Testis (tissue), 3 donors: ENCODE measurements around the gene PAPOLG. TPM values are rescaled to one million over a fixed set of nuclear protein-coding genes. Genes with fewer than 3 reads are reported as not detected.

ENCODE experiments used
- DNase-seq: peaks from one replicate; pipeline ENCODE4 v3.0.0-alpha.2; 2019
- H3K27ac ChIP-seq, 2 donors: fragments of 200-600 bp; sonication (generic); one replicate each; pipeline ENCODE4 v1.5.1; 2019
- H3K27me3 ChIP-seq: fragments of 200-600 bp; sonication (generic); one replicate; pipeline ENCODE4 v1.5.1; 2019
- H3K36me3 ChIP-seq: fragments of 200-600 bp; sonication (generic); one replicate; pipeline ENCODE4 v1.5.1; 2017; ENCODE audit warnings: low read depth; ENCODE audit errors: missing control alignments
- H3K4me1 ChIP-seq: fragments of 200-600 bp; sonication (generic); one replicate; pipeline ENCODE4 v1.5.1; 2019
- H3K4me3 ChIP-seq, 2 donors: fragments of 200-600 bp; sonication (generic); one replicate each; pipeline ENCODE4 v1.5.1; 2017 to 2019
- H3K9me3 ChIP-seq: fragments of 200-600 bp; sonication (generic); one replicate; pipeline ENCODE4 v1.5.1; 2017
- POLR2A ChIP-seq: fragments of 450-650 bp; IDR thresholded peaks from one replicate; pipeline ENCODE4 v1.6.1; 2017; ENCODE audit warnings: antibody characterized with exemption, mild to moderate bottlenecking, moderate library complexity
- WGBS, 2 donors: methylation state at CpG; one replicate each; pipeline ENCODE4 v1.1.5; 2018; 5-methylcytosine and 5-hydroxymethylcytosine counted together
- intact Hi-C: fragments of 100-400 bp; cut with DNase I; formaldehyde crosslinking; loops from one replicate; pipeline ENCODE4 v1.15.1; 2023; ENCODE audit warnings: low total_unique reads
- polyA plus RNA-seq: library from polyadenylated mRNA; stranded (reverse); fragments of 350-450 nt; fragmentation: Illumina TruSeq; extraction: RNeasy Lipid Tissue Mini Kit (QIAGEN cat#74804); gene quantifications from one replicate; pipeline ENCODE4 v1.2.3, GENCODE V29; 2014; ENCODE audit warnings: low read depth, low replicate concordance; ENCODE audit not compliant: insufficient read depth
- total RNA-seq, 2 donors: library from RNA; depleted of rRNA; stranded (reverse); fragments of >200 nt; gene quantifications; one replicate each; pipeline ENCODE4 v1.2.3, GENCODE V29; 2016
- TF ChIP-seq, protein P1 (sequence below), 3 experiments: fragments of 450-650 bp in 2 of 3; fragments of 200-600 bp in 1 of 3; sonication (generic) in 1 of 3; IDR thresholded peaks; one replicate each; pipeline ENCODE4 v1.5.1; 2016 to 2019; ENCODE audit warnings: antibody characterized with exemption in 3 of 3, mild to moderate bottlenecking in 2 of 3, moderate library complexity in 1 of 3

The PAPOLG gene
- total and polyA plus RNA-seq, 3 donors from 2014 or later: 17.2 to 19.0 (median 17.6) TPM

DNA sequence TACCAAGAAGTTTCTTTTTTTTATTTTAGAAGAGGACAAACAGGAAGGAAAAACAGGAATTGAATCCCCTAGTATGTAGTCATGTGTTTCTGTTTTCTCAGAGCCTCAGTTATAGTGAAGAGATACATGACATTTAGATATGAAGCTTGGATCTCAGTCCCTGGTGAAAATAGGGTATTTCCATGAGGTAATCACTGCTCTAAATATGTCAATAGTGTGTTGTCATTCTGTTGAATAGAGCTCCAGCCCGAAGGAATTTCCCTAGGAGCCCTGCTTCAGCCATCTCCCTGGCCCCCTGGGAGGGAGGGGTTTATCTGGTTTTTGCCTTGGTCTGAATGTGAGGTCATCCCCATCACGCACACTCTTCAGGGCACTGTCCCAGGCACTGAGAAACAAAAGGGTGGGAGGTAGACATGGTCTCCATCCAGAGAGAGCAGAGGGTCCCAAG lies 78.2 kb downstream of the PAPOLG start:
- WGBS, 2 donors: 31 to 52% methylated on average over 2 of the region's 2 CpGs
- no peaks in the 10 kb centered on the region for H3K9me3 ChIP-seq
- H3K27me3 ChIP-seq: no peaks in the 10 kb centered on the region
- H3K4me3 ChIP-seq: no peak overlapping the region
- no peak for DNase-seq
- H3K36me3 ChIP-seq: no peaks in the 10 kb centered on the region
- intact Hi-C loops: no loop called here
- TF ChIP-seq, protein P1, sequence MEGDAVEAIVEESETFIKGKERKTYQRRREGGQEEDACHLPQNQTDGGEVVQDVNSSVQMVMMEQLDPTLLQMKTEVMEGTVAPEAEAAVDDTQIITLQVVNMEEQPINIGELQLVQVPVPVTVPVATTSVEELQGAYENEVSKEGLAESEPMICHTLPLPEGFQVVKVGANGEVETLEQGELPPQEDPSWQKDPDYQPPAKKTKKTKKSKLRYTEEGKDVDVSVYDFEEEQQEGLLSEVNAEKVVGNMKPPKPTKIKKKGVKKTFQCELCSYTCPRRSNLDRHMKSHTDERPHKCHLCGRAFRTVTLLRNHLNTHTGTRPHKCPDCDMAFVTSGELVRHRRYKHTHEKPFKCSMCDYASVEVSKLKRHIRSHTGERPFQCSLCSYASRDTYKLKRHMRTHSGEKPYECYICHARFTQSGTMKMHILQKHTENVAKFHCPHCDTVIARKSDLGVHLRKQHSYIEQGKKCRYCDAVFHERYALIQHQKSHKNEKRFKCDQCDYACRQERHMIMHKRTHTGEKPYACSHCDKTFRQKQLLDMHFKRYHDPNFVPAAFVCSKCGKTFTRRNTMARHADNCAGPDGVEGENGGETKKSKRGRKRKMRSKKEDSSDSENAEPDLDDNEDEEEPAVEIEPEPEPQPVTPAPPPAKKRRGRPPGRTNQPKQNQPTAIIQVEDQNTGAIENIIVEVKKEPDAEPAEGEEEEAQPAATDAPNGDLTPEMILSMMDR (IDR thresholded peaks at IDR 0.05): no peak
- TF ChIP-seq POLR2A: no peak
- no peak overlapping the region for H3K27ac ChIP-seq
- H3K4me1 ChIP-seq: peaks cover 4% of the 10 kb centered on the region

DNA sequence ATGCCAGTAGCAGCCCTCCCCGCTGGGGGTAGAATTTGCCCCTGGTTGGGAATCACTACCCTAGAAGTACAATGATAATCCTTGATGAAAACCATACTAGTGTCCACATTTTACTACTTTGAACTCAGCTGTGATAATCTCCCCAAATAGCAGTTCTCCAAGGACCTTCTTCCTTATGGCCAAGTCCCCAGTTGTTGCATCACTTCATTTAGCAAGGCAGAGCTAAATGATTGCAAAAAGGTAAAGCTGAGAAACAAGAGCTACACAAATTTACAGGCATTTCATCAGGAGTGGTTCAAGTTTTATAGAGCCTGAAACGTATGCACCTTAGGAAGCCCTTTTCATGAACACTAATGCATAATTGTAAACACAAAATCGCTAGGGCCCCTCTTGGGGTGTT lies 80.4 kb downstream of the PAPOLG start:
- DNase-seq: no peak
- 74 to 91% methylated on average over 3 of the region's 3 CpGs for WGBS, 2 donors
- Histone ChIP-seq H3K9me3 (no peaks in the 10 kb centered on the region), H3K36me3 (no peaks in the 10 kb centered on the region), H3K27me3 (no peaks in the 10 kb centered on the region), H3K4me3 (no peak overlapping the region), H3K27ac (no peak overlapping the region), H3K4me1 (peaks cover 4% of the 10 kb centered on the region)
- TF ChIP-seq, protein P1 (IDR thresholded peaks at IDR 0.05): no peak
- TF ChIP-seq POLR2A: no peak
- intact Hi-C loops: no loop called here

DNA sequence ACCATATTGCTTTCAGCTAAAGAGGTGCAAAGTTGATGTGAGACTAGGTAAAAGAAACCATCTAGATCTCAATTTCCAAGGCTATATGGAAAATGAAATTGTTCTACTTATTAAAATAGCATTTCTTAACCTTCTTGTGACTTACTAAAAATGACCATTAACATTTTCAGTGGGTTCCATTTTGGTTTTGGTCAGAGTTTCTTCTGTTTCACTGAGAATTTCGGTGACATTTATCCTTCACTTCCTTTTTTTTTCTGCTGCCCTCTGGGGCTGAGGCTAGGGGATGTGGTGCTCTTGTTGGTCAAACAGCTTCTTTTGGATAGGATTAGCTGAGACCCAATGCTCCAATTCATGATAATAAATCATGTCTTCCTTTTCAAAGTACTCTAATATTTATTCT lies 81.1 kb downstream of the PAPOLG start:
- Histone ChIP-seq H3K36me3 (no peaks in the 10 kb centered on the region), H3K4me3 (no peak overlapping the region), H3K9me3 (no peaks in the 10 kb centered on the region), H3K27me3 (no peaks in the 10 kb centered on the region), H3K4me1 (peaks cover 4% of the 10 kb centered on the region), H3K27ac (no peak overlapping the region)
- 80 to 81% methylated on average over 1 of the region's 1 CpG for WGBS, 2 donors
- DNase-seq: no peak
- intact Hi-C loops: no loop called here
- no peak for TF ChIP-seq POLR2A
- TF ChIP-seq, protein P1 (IDR thresholded peaks at IDR 0.05): no peak

DNA sequence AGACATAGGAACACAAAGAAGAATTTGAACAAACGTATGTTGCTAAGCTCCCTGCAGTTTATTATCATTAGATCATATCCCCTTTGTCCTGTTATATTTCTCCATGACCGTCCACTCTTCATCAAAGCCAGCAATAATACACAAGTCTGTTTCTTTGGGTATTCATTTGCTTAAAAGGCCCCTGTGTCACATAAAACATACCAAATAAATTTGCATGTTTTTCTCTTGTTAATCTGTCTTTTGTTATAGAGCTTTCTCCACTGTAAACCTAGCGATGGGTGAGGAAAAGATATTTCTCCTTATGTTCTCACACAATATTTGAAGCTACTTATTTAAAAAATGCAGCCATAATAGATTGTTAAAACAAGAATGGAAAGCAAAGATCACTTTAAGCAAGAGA lies 82.4 kb downstream of the PAPOLG start:
- no peak for TF ChIP-seq POLR2A
- TF ChIP-seq, protein P1 (IDR thresholded peaks at IDR 0.05): no peak
- Histone ChIP-seq H3K27ac (no peak overlapping the region), H3K9me3 (no peaks in the 10 kb centered on the region), H3K36me3 (no peaks in the 10 kb centered on the region), H3K4me1 (peaks cover 4% of the 10 kb centered on the region), H3K4me3 (no peak overlapping the region), H3K27me3 (no peaks in the 10 kb centered on the region)
- DNase-seq: no peak
- intact Hi-C loops: no loop called here
- 75 to 77% methylated on average over 3 of the region's 3 CpGs for WGBS, 2 donors

DNA sequence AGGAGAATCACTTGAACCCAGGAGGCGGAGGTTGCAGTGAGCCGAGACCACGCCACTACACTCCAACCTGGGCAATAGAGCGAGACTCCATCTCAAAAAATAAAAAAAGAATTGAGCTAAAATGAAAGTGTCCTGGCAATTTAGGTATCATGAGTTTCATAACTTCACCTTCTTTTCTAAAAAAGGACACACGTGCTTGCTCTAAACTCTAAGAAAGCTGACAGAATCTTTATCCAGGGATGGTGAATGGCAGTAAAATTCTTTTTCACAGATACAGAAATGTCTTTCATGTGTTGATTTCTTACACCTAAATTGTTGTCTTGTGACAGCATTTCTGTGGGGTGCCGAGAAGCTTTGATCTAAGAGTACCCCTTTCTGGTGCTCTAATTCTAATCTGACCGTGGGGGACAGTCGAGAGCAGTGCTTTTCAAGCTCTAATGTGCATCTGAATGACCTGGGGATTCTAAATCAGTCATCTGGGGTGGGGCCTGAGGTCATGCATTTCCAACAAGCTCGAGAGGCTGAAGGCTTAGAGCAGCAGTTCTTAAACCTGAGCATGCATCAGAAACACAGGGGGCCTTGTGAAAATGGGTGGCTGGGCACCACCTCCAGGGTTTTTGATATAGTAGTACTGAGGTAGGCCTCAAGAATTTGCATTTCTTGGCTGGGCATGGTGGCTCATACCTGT lies 83.2 kb downstream of the PAPOLG start:
- Histone ChIP-seq H3K27ac (no peak overlapping the region), H3K36me3 (no peaks in the 10 kb centered on the region), H3K9me3 (no peaks in the 10 kb centered on the region), H3K4me3 (no peak overlapping the region), H3K4me1 (peaks cover 2% of the 10 kb centered on the region), H3K27me3 (no peaks in the 10 kb centered on the region)
- intact Hi-C loops: no loop called here
- TF ChIP-seq, protein P1 (IDR thresholded peaks at IDR 0.05): no peak
- no peak for TF ChIP-seq POLR2A
- 92 to 94% methylated on average over 9 of the region's 9 CpGs for WGBS, 2 donors
- DNase-seq: no peak
